SK-N-SH treated with all-trans-retinoic acid at 6 μM for 48 hours (cell line): Measurements from ENCODE around the gene HYAL4.

Source experiments
- CREB5 ChIP-seq: fragments of 250-450 bp; sonication (Bioruptor Pico); IDR thresholded peaks from 2 replicates; pipeline ENCODE4 v1.5.1; 2020; ENCODE audit warnings: low read depth, mild to moderate bottlenecking, moderate library complexity
- POU6F1 ChIP-seq: fragments of 250-450 bp; sonication (Bioruptor Pico); IDR thresholded peaks from 2 replicates; pipeline ENCODE4 v1.8.0; 2021; ENCODE audit warnings: low read depth, mild to moderate bottlenecking, moderate library complexity, borderline replicate concordance
- ZFP3 ChIP-seq: fragments of 250-450 bp; sonication (Bioruptor Pico); IDR thresholded peaks from 2 replicates; pipeline ENCODE4 v1.5.0; 2020; ENCODE audit warnings: mild to moderate bottlenecking, moderate library complexity

- TF ChIP-seq ZFP3 (CRISPR knock-in tag) (no peak), POU6F1 (no peak), CREB5 (CRISPR knock-in tag) (no peak)
Observed at GRCh38 chr7:123905714-123906113, 60.7 kb downstream of the HYAL4 start.
